IMR-90 (cell line): ENCODE measurements around the gene IQSEC3. TPM values are rescaled to one million over a fixed set of nuclear protein-coding genes. Genes with fewer than 3 reads are reported as not detected.

Source experiments
- ATAC-seq: fragments of 200-7000 bp; cut with Tn5 transposase; 2 replicates; pipeline ENCODE4 v1.9.1; 2020; ENCODE audit warnings: low read depth, mild to moderate bottlenecking, moderate library complexity
- BruUV-seq: library from RNA; stranded (reverse); fragments of 400-500 nt; replicated peaks from 2 replicates; lab custom pipeline; 2021; lab: Mats Ljungman, UMichigan
- CTCF ChIA-PET: fragments of 300-600 bp; formaldehyde crosslinking; extraction: SDS; loops from one replicate; lab custom pipeline; 2021; ENCODE audit warnings: antibody characterized with exemption; lab: Yijun Ruan, JAX
- POLR2A ChIA-PET: fragments of 300-600 bp; sonication (Branson Sonifier 250); formaldehyde crosslinking; loops from one replicate; lab custom pipeline; 2022; ENCODE audit warnings: antibody characterized with exemption; ENCODE audit not compliant: unreplicated experiment; lab: Charles Lee
- DNase-seq: peaks from one replicate; pipeline ENCODE4 v3.0.0; 2013
- H2AFZ ChIP-seq: replicated peaks from 2 replicates; pipeline ENCODE3; 2013; ENCODE audit warnings: low read length, mild to moderate bottlenecking; ENCODE audit not compliant: poor library complexity
- H2AK5ac ChIP-seq: 2 replicates; pipeline ENCODE4 v1.6.1; 2013; ENCODE audit warnings: low read depth, low read length, inconsistent platforms
- H2AK9ac ChIP-seq: replicated peaks from 2 replicates; pipeline ENCODE3; 2013; ENCODE audit warnings: mild to moderate bottlenecking, low read depth, low read length, moderate library complexity; ENCODE audit not compliant: poor library complexity
- H2BK120ac ChIP-seq: 2 replicates; pipeline ENCODE4 v1.6.1; 2013; ENCODE audit warnings: low read depth, low read length, inconsistent platforms
- H2BK15ac ChIP-seq: 3 replicates; pipeline ENCODE4 v1.6.1; 2013; ENCODE audit warnings: low read depth, low read length, inconsistent platforms
- H2BK20ac ChIP-seq: 2 replicates; pipeline ENCODE4 v1.6.1; 2013; ENCODE audit warnings: low read depth, mild to moderate bottlenecking, inconsistent platforms, low read length, moderate library complexity
- H2BK5ac ChIP-seq: 2 replicates; pipeline ENCODE4 v1.6.1; 2013; ENCODE audit warnings: mild to moderate bottlenecking, low read depth, low read length, inconsistent platforms; ENCODE audit not compliant: poor library complexity, severe bottlenecking
- H3K14ac ChIP-seq: replicated peaks from 2 replicates; pipeline ENCODE4 v1.6.1; 2013; ENCODE audit warnings: low read depth, low read length, inconsistent platforms
- H3K18ac ChIP-seq: 2 replicates; pipeline ENCODE4 v1.6.1; 2013; ENCODE audit warnings: low read depth, low read length, control low read depth
- H3K23ac ChIP-seq: 2 replicates; pipeline ENCODE4 v1.6.1; 2013; ENCODE audit warnings: low read depth, low read length, inconsistent platforms
- H3K27ac ChIP-seq: 2 replicates; pipeline ENCODE4 v1.5.1; 2013; ENCODE audit warnings: mild to moderate bottlenecking, control low read depth, low read length; ENCODE audit not compliant: insufficient read depth
- H3K27me3 ChIP-seq: 2 replicates; pipeline ENCODE4 v1.6.1; 2013; ENCODE audit warnings: low read length; ENCODE audit not compliant: control insufficient read depth, insufficient read depth
- H3K36me3 ChIP-seq: 2 replicates; pipeline ENCODE4 v1.6.1; 2013; ENCODE audit warnings: low read length, mixed read lengths; ENCODE audit not compliant: control insufficient read depth, insufficient read depth
- H3K4ac ChIP-seq: 2 replicates; pipeline ENCODE4 v1.6.1; 2013; ENCODE audit warnings: low read depth, low read length, inconsistent platforms
- H3K4me1 ChIP-seq: 2 replicates; pipeline ENCODE4 v1.6.1; 2013; ENCODE audit warnings: low read length, mixed read lengths; ENCODE audit not compliant: control insufficient read depth, insufficient read depth
- H3K4me2 ChIP-seq: 2 replicates; pipeline ENCODE4 v1.6.1; 2013; ENCODE audit warnings: low read depth, mild to moderate bottlenecking, control low read depth, low read length, moderate library complexity
- H3K4me3 ChIP-seq: 2 replicates; pipeline ENCODE4 v1.5.1; 2013; ENCODE audit warnings: low read depth, mild to moderate bottlenecking, control low read depth, low read length, moderate library complexity; ENCODE audit not compliant: insufficient read depth
- H3K56ac ChIP-seq: 2 replicates; pipeline ENCODE4 v1.6.1; 2013; ENCODE audit warnings: low read length, inconsistent platforms; ENCODE audit not compliant: insufficient read depth; ENCODE audit errors: extremely low read depth
- H3K79me1 ChIP-seq, 2 experiments: 2 replicates each; pipeline ENCODE4 v1.6.1; 2013; ENCODE audit warnings: low read length in 2 of 2, inconsistent platforms in 1 of 2, low read depth in 1 of 2
- H3K9ac ChIP-seq: 2 replicates; pipeline ENCODE4 v1.6.1; 2013; ENCODE audit warnings: low read depth, low read length, control low read depth
- H3K9me1 ChIP-seq: 2 replicates; pipeline ENCODE4 v1.6.1; 2013; ENCODE audit warnings: low read length, inconsistent platforms; ENCODE audit not compliant: insufficient read depth
- H3K9me3 ChIP-seq: 2 replicates; pipeline ENCODE4 v1.6.1; 2013; ENCODE audit warnings: low read length; ENCODE audit not compliant: control insufficient read depth, insufficient read depth
- H4K20me1 ChIP-seq: 2 replicates; pipeline ENCODE4 v1.6.1; 2013; ENCODE audit warnings: low read length, inconsistent platforms; ENCODE audit not compliant: insufficient read depth
- H4K5ac ChIP-seq: 2 replicates; pipeline ENCODE4 v1.6.1; 2013; ENCODE audit warnings: mild to moderate bottlenecking, low read depth, low read length, control low read depth
- H4K8ac ChIP-seq, 2 experiments: 2 replicates each; pipeline ENCODE4 v1.6.1; 2013; ENCODE audit warnings: low read depth in 2 of 2, low read length in 2 of 2, control low read depth in 1 of 2, inconsistent platforms in 1 of 2
- H4K91ac ChIP-seq: 2 replicates; pipeline ENCODE4 v1.6.1; 2013; ENCODE audit warnings: low read depth, low read length, inconsistent platforms; ENCODE audit not compliant: insufficient read depth
- CEBPB ChIP-seq: IDR thresholded peaks from 2 replicates; pipeline ENCODE4 v1.6.1; 2012; ENCODE audit warnings: low read depth, low read length, improper control_type of control experiment
- CHD1 ChIP-seq: IDR thresholded peaks from 2 replicates; pipeline ENCODE4 v1.6.1; 2012; ENCODE audit warnings: low read depth, low read length, improper control_type of control experiment
- FOS ChIP-seq: fragments of 150-350 bp; IDR thresholded peaks from 2 replicates; pipeline ENCODE4 v1.6.1; 2016; ENCODE audit warnings: low read depth, low read length
- MXI1 ChIP-seq: IDR thresholded peaks from 2 replicates; pipeline ENCODE4 v1.6.1; 2012; ENCODE audit warnings: low read depth, mild to moderate bottlenecking, low read length, moderate library complexity, borderline replicate concordance
- NFE2L2 ChIP-seq: fragments of 150-350 bp; IDR thresholded peaks from 2 replicates; pipeline ENCODE4 v1.6.1; 2016; ENCODE audit warnings: low read depth, mild to moderate bottlenecking, low read length
- RAD21 ChIP-seq: IDR thresholded peaks from 2 replicates; pipeline ENCODE4 v1.6.1; 2012; ENCODE audit warnings: low read length, improper control_type of control experiment
- RFX5 ChIP-seq: IDR thresholded peaks from 2 replicates; pipeline ENCODE4 v1.8.0; 2012; ENCODE audit warnings: low read depth, mild to moderate bottlenecking, low read length, moderate library complexity
- SMC3 ChIP-seq: fragments of 150-350 bp; IDR thresholded peaks from 2 replicates; pipeline ENCODE4 v1.6.1; 2016; ENCODE audit warnings: low read depth, mild to moderate bottlenecking, antibody characterized with exemption, low read length, moderate library complexity
- USF2 ChIP-seq: fragments of 150-350 bp; IDR thresholded peaks from 2 replicates; pipeline ENCODE4 v1.6.1; 2017; ENCODE audit warnings: mild to moderate bottlenecking, antibody characterized with exemption, low read length, low read depth
- WGBS, 2 experiments: methylation state at CpG; one replicate each; pipeline versions ENCODE4 v1.1.5 to v1.1.7; 2013; ENCODE audit warnings: missing lambda C conversion rate in 2 of 2; ENCODE audit not compliant: insufficient read length in 1 of 2; ENCODE audit errors: extremely low coverage in 2 of 2; 5-methylcytosine and 5-hydroxymethylcytosine counted together
- dilution Hi-C: fragments of 300-500 bp; cut with HindIII; formaldehyde crosslinking; loops from one replicate; pipeline ENCODE4 v1.14.3; 2018; ENCODE audit warnings: low sequenced_read_pairs; ENCODE audit not compliant: unreplicated experiment
- in situ Hi-C: fragments of 300-500 bp; cut with MboI; formaldehyde crosslinking; loops from 3 replicates; pipeline ENCODE4 v1.14.3; 2019; ENCODE audit warnings: low sequenced_read_pairs, inconsistent platforms, mixed read lengths
- intact Hi-C: fragments of 100-400 bp; cut with micrococcal nuclease; formaldehyde crosslinking; loops from 2 replicates; pipeline ENCODE4 v1.10.0; 2022
- polyA plus RNA-seq, 3 experiments: library from polyadenylated mRNA; depleted of rRNA; stranded (reverse); fragments of >200 nt; gene quantifications; 2 replicates each; pipeline ENCODE4 v1.2.3, GENCODE V29; 2012; ENCODE audit warnings: low replicate concordance in 1 of 3
- total RNA-seq: library from RNA; depleted of rRNA; stranded (reverse); fragments of >200 nt; gene quantifications from 2 replicates; pipeline ENCODE4 v1.2.3, GENCODE V29; 2012

IQSEC3 gene
- total and polyA plus RNA-seq, 2 of the 4 experiments (the other 2 are of a cell fraction), result 0.10 TPM; not detected in 1

- BruUV-seq, result no TSS peak
- no peak for DNase-seq
- H2AFZ ChIP-seq, result no peak overlapping the region
- no peak overlapping the region for H3K23ac ChIP-seq
- no peak overlapping the region for H2BK20ac ChIP-seq
- H3K27me3 ChIP-seq, result peaks cover 52% of the 10 kb centered on the region
- H3K27ac ChIP-seq, result no peak overlapping the region
- no peaks in the 10 kb centered on the region for H3K36me3 ChIP-seq
- H4K8ac ChIP-seq, result no peak overlapping the region
- no peak overlapping the region for H3K56ac ChIP-seq
- no peak overlapping the region for H3K18ac ChIP-seq
- H2AK5ac ChIP-seq, result no peak overlapping the region
- no peak for ATAC-seq
- 0 out of 2 replicates have a peak, but pooled peaks cover 2% of the 10 kb centered on the region for H3K4me1 ChIP-seq
- no peak overlapping the region for H2AK9ac ChIP-seq
- H4K5ac ChIP-seq, result no peak overlapping the region
- TF ChIP-seq MXI1 (no peak), FOS (no peak), SMC3 (no peak), CEBPB (no peak), RFX5 (no peak), CHD1 (no peak), USF2 (no peak), RAD21 (no peak), NFE2L2 (no peak)
- intact Hi-C loops (no loop called here), in situ Hi-C loops (no loop called here), dilution Hi-C loops (no loop called here)
- no peak overlapping the region for H2BK15ac ChIP-seq
- no peaks in the 10 kb centered on the region for H4K20me1 ChIP-seq
- WGBS, 2 experiments, result no CpG with 5 or more reads among the region's 8 CpGs
- no peak overlapping the region for H3K14ac ChIP-seq
- H3K9me1 ChIP-seq, result no peaks in the 10 kb centered on the region
- H3K9ac ChIP-seq, result no peak overlapping the region
- H3K4me2 ChIP-seq, result no peak overlapping the region
- no peak overlapping the region for H2BK120ac ChIP-seq
- H3K79me1 ChIP-seq, result no peaks in the 10 kb centered on the region
- H2BK5ac ChIP-seq, result no peak overlapping the region
- H3K9me3 ChIP-seq, result peaks cover 2% of the 10 kb centered on the region; the same call in 1 of the 2 replicates
- no peak overlapping the region for H3K4me3 ChIP-seq
- no peak overlapping the region for H3K4ac ChIP-seq
- H4K91ac ChIP-seq, result no peak overlapping the region
- ChIA-PET POLR2A (no interaction called here), CTCF (no interaction called here)
Observed at GRCh38 chr12:190881-191280, 124.3 kb downstream of the IQSEC3 start.
